GM18505 (cell line): Measurements from ENCODE around the gene KCNJ5.
A peak's percentile ranks its signal among the peaks of the same experiment; 100 is the strongest.

ENCODE experiments used
- ATAC-seq: cut with Tn5 transposase; IDR thresholded peaks from one replicate; pipeline ENCODE4 v1.9.1; 2021; ENCODE audit not compliant: unreplicated experiment
- POLR2A ChIP-seq: IDR thresholded peaks from 4 replicates; pipeline ENCODE4 v1.6.1; 2011; ENCODE audit warnings: borderline replicate concordance; ENCODE audit not compliant: insufficient read depth, insufficient read length; ENCODE audit errors: extremely low read depth

KCNJ5 gene

GRCh38 chr11:128965485-128965884 is 74.3 kb downstream of the KCNJ5 start:
- no peak for TF ChIP-seq POLR2A
- ATAC-seq, result peak; percentile 98

GRCh38 chr11:128967578-128967977 is 76.4 kb downstream of the KCNJ5 start:
- no peak for ATAC-seq
- no peak for TF ChIP-seq POLR2A

GRCh38 chr11:128968916-128969315 is 77.8 kb downstream of the KCNJ5 start:
- no peak for TF ChIP-seq POLR2A
- ATAC-seq, result no peak
